Heart right ventricle (tissue), 16 donors: ENCODE data around the gene FAHD1. TPM values are rescaled to one million over a fixed set of nuclear protein-coding genes. Genes with fewer than 3 reads are reported as not detected.

Source experiments
- ATAC-seq, 8 donors: fragments of 200-7000 bp; cut with Tn5 transposase; one replicate each; pipeline ENCODE4 v1.9.1; 2020; ENCODE audit warnings: mild to moderate bottlenecking in 8 of 8, moderate library complexity in 8 of 8, moderate number of reproducible peaks in 1 of 8
- DNase-seq, 2 donors: peaks; one replicate each; pipeline ENCODE4 v3.0.0-alpha.2; 2020
- H3K27ac ChIP-seq, 10 donors: fragments of 200-600 bp; sonication (generic) in 2 of 10; one replicate each; pipeline versions ENCODE4 v1.5.0 to v1.8.0; 2020 to 2022; ENCODE audit warnings: mild to moderate bottlenecking in 3 of 10
- H3K27me3 ChIP-seq, 7 donors: fragments of 200-600 bp; one replicate each; pipeline ENCODE4 v1.8.0; 2021 to 2022; ENCODE audit warnings: mild to moderate bottlenecking in 2 of 7
- H3K36me3 ChIP-seq, 9 donors: fragments of 200-600 bp; sonication (generic) in 1 of 9; one replicate each; pipeline versions ENCODE4 v1.5.0 to v1.8.0; 2020 to 2022; ENCODE audit warnings: mild to moderate bottlenecking in 2 of 9
- H3K4me1 ChIP-seq, 9 donors: fragments of 200-600 bp; sonication (generic) in 1 of 9; one replicate each; pipeline versions ENCODE4 v1.5.0 to v1.8.0; 2020 to 2022; ENCODE audit warnings: mild to moderate bottlenecking in 4 of 9
- H3K4me3 ChIP-seq, 10 donors: fragments of 200-600 bp; sonication (generic) in 2 of 10; one replicate each; pipeline versions ENCODE4 v1.5.0 to v1.8.0; 2020 to 2022; ENCODE audit warnings: mild to moderate bottlenecking in 7 of 10, moderate library complexity in 2 of 10
- H3K9me3 ChIP-seq, 11 donors: fragments of 200-600 bp in 10 of 11; sonication (generic) in 2 of 11; one replicate each; pipeline versions ENCODE4 v1.5.0 to v1.8.0; 2013 to 2022; ENCODE audit warnings: mild to moderate bottlenecking in 2 of 11, control low read depth in 1 of 11, moderate library complexity in 1 of 11
- WGBS, 2 donors: extraction: QIAGEN DNeasy Blood & Tissue Kit; methylation state at CpG; one replicate each; pipeline ENCODE4 v1.1.7; 2013; ENCODE audit warnings: inconsistent platforms in 1 of 2; 5-methylcytosine and 5-hydroxymethylcytosine counted together
- intact Hi-C, 10 donors: fragments of 100-400 bp; cut with DNase I; formaldehyde crosslinking; loops; one replicate each; pipeline versions ENCODE4 v1.11.1 to v1.14.2; 2022
- polyA plus RNA-seq, 2 donors: library from polyadenylated mRNA; stranded (reverse); fragments of 200-250 nt; gene quantifications; one replicate each; pipeline ENCODE4 v1.2.3, GENCODE V29; 2013
- total RNA-seq, 10 donors: library from RNA; stranded (reverse); fragmentation: NEBNext Ultra II Directional in 3 of 10; extraction: Animal tissue kit (Norgen Biotek cat#: 25700) in 3 of 10; gene quantifications; one replicate each; pipeline versions ENCODE4 v1.2.1 to v1.2.4, GENCODE V29; 2021 to 2023
- TF ChIP-seq, protein P1 (sequence below), 9 donors: fragments of 200-600 bp; sonication (generic) in 2 of 9; IDR thresholded peaks; one replicate each; pipeline versions ENCODE4 v1.5.0 to v1.8.0; 2021 to 2022; ENCODE audit warnings: antibody characterized with exemption in 9 of 9, mild to moderate bottlenecking in 5 of 9, moderate library complexity in 1 of 9
- donor health status: Arrhythmogenic right ventricular cardiomyopathy.
- donor health status: ischemic (EF 13 %, LVEDD 7.1; RV severe dilation, severe dysfunction).
- donor health status: healthy with polysubstance abuse.
- donor health status: DM: no; HTN: yes; CAD: no.
- donor health status: DM: no; HTN: no; CAD: no.
- donor health status: ischemic (EF 25% LVEDD 6.9; RV normal size, moderate dysfunction).
- donor health status: ischemic (EF 25% LVEDD 5.7; RV mildly dilated, moderate dysfunction).
- donor health status: healthy.
- donor health status: DM: yes; HTN: yes; CAD: no.
- donor health status: Ischemic cardiomyopathy.
- donor health status: ischemic (EF 35%, LVEDD 5.7; RV mildly dilated, moderate dysfunction).
- donor health status: nonischemic (EF 11% LVEDD 7.7; RV severe dilation, severe dysfunction).
- donor health status: DM: yes; HTN: yes; CAD: no.
- donor health status: PGD.
- donor health status: ischemic (EF 29% LVEDD 5.4; RV normal size, mild dysfunction).
- donor health status: nonischemic (EF 23%, LVEDD 6.1; RV moderate dilation, normal function).

FAHD1 gene
- total and polyA plus RNA-seq, 12 donors: 16.2 to 47.6 (median 31.5) TPM

DNA sequence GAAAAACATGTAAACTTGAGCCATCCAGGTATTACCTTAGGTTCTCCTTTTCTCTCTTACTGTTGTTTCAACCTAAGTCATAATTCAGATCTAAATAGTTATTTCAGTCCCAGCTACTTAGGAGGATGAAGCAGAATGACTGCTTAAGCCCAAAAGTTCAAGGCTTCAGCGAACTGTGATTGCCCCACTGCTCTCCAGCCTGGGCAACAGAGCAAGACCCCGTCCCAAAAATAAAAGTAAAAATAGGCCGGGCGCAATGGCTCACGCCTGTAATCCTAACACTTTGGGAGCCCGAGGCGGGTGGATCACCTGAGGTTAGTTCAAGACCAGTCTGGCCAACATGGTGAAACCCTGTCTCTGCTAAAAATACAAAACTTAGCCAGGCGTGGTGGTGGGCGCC, 35.4 kb downstream of the FAHD1 start:
- H3K36me3 ChIP-seq: no peaks in the 10 kb centered on the region
- H3K27ac ChIP-seq: no peak overlapping the region
- TF ChIP-seq, protein P1, sequence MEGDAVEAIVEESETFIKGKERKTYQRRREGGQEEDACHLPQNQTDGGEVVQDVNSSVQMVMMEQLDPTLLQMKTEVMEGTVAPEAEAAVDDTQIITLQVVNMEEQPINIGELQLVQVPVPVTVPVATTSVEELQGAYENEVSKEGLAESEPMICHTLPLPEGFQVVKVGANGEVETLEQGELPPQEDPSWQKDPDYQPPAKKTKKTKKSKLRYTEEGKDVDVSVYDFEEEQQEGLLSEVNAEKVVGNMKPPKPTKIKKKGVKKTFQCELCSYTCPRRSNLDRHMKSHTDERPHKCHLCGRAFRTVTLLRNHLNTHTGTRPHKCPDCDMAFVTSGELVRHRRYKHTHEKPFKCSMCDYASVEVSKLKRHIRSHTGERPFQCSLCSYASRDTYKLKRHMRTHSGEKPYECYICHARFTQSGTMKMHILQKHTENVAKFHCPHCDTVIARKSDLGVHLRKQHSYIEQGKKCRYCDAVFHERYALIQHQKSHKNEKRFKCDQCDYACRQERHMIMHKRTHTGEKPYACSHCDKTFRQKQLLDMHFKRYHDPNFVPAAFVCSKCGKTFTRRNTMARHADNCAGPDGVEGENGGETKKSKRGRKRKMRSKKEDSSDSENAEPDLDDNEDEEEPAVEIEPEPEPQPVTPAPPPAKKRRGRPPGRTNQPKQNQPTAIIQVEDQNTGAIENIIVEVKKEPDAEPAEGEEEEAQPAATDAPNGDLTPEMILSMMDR (IDR thresholded peaks at IDR 0.05): no peak
- ATAC-seq (no peak), DNase-seq (no peak)
- H3K27me3 ChIP-seq: peaks cover 0 to 94% (median 44%) of the 10 kb centered on the region in 7 donors
- no peaks in the 10 kb centered on the region for H3K9me3 ChIP-seq
- 83 to 84% methylated on average over 9 of the region's 9 CpGs for WGBS, 2 donors
- H3K4me3 ChIP-seq: no peak overlapping the region
- intact Hi-C loops: loop anchor here in 7 of 10 donors (2.0 to 5.0 kb wide), 2 partner anchors 65 to 66 kb away; no protein-coding TSS in a partner anchor
- peaks cover 0 to 3% (median 0%) of the 10 kb centered on the region in 9 donors for H3K4me1 ChIP-seq

DNA sequence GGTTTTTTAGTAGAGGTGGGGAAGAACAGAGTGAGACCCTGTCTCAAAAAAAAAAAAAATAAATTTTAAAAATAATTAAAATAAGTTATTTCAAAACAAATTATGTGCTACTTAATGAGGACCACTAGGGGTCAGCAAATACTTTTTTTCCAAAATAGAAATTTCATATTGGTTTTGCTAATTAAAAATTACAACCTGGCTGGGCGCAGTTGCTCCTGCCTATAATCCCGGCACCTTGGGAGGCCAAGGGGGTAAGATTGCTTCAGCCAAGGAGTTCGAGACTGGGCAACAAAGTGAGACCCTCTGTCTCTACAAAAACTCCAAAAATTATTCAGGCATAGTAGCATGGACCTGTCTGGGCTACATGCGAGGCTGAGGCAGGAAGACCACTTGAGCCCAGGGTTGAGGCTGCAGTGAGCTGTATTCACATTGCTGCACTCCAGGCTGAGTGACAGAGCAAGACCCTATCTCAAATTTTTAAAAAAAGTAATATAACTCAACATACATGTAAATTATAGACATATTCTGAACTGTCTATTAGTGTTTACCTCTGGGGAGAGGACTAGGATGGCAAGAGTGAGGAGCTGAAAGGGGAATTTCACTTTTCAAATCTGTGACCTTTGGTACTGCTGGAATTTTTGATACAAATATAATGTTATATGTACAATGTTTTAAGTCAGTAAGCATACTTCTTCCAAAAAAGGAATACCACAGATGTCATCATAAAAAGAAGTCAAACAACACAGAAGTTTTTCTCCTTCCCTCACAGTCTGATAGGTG, 36.9 kb downstream of the FAHD1 start:
- no peak overlapping the region for H3K27ac ChIP-seq
- DNase-seq (no peak), ATAC-seq (no peak)
- intact Hi-C loops: loop anchor here (1.0 to 5.0 kb wide), 3 partner anchors 63 to 65 kb away; no protein-coding TSS in a partner anchor
- no peak overlapping the region for H3K4me3 ChIP-seq
- H3K36me3 ChIP-seq: no peaks in the 10 kb centered on the region
- 12 to 15% methylated on average over 4 of the region's 4 CpGs for WGBS, 2 donors
- H3K9me3 ChIP-seq: no peaks in the 10 kb centered on the region
- TF ChIP-seq, protein P1 (IDR thresholded peaks at IDR 0.05): peak; percentile 53 to 74 (median 67)
- peaks cover 0 to 94% (median 35%) of the 10 kb centered on the region in 7 donors for H3K27me3 ChIP-seq
- H3K4me1 ChIP-seq: peaks cover 0 to 3% (median 0%) of the 10 kb centered on the region in 9 donors

GRCh38 chr16:1865902-1866690, 39.1 kb downstream of the FAHD1 start:
- intact Hi-C loops: loop anchor here in 1 of 10 donors (2.0 kb wide), 1 partner anchor 63 kb away; no protein-coding TSS in a partner anchor

More at GRCh38 chr16:1865902-1866690, 39.1 kb downstream of the FAHD1 start:
- ATAC-seq (no peak), DNase-seq (no peak)
- no peaks in the 10 kb centered on the region for H3K9me3 ChIP-seq
- TF ChIP-seq, protein P1 (IDR thresholded peaks at IDR 0.05): no peak
- peaks cover 0 to 85% (median 21%) of the 10 kb centered on the region in 7 donors for H3K27me3 ChIP-seq
- no peak overlapping the region for H3K4me3 ChIP-seq
- no peak overlapping the region for H3K27ac ChIP-seq
- WGBS, 2 donors: 68 to 69% methylated on average over 6 of the region's 6 CpGs
- H3K36me3 ChIP-seq: no peaks in the 10 kb centered on the region
- peaks cover 0 to 3% (median 0%) of the 10 kb centered on the region in 9 donors for H3K4me1 ChIP-seq
